Transverse colon (tissue), 3 donors: ENCODE results near the gene ICAM1.

Source experiments
- CTCF ChIP-seq, 5 experiments: fragments of 200-600 bp in 3 of 5; fragments of 450-650 bp in 2 of 5; sonication (generic) in 3 of 5; IDR thresholded peaks; 1 replicate in 2 of 5; 2 replicates in 3 of 5; pipeline ENCODE4 v1.5.1; 2016 to 2017; ENCODE audit warnings: antibody characterized with exemption in 5 of 5, inconsistent platforms in 3 of 5, mild to moderate bottlenecking in 2 of 5, moderate library complexity in 1 of 5
- POLR2A ChIP-seq: fragments of 450-650 bp; IDR thresholded peaks from one replicate; pipeline ENCODE4 v1.6.1; 2016; ENCODE audit warnings: antibody characterized with exemption, mild to moderate bottlenecking, moderate library complexity

- TF ChIP-seq CTCF (IDR thresholded peaks at IDR 0.05) (peak; percentile 92 to 97 (median 94)), POLR2A (no peak)
Observed at GRCh38 chr19:10269333-10270179, 1.4 kb upstream of the ICAM1 start.
